22Rv1 (cell line): ENCODE data around the gene FAM163B.
"Not testable (repeated sequence)": the region's sequence is repeated elsewhere in the genome, so short reads cannot be mapped to it uniquely, and the experiment has no call there.

ENCODE experiments used
- H3K27ac ChIP-seq: fragments of 450-650 bp; 2 replicates; pipeline ENCODE4 v1.5.1; 2017
- ZFX ChIP-seq: fragments of 450-650 bp; IDR thresholded peaks from 2 replicates; pipeline ENCODE4 v1.6.1; 2017; ENCODE audit warnings: antibody characterized with exemption, borderline replicate concordance
- TF ChIP-seq, protein P1 (sequence below): fragments of 450-650 bp; IDR thresholded peaks from 2 replicates; pipeline ENCODE4 v1.5.1; 2017; ENCODE audit warnings: mild to moderate bottlenecking

The FAM163B gene

GRCh38 chr9:133564451-133565116 lies 44.6 kb downstream of the FAM163B start:
- H3K27ac ChIP-seq, result no peak overlapping the region
- TF ChIP-seq ZFX, result no peak
- TF ChIP-seq, protein P1, sequence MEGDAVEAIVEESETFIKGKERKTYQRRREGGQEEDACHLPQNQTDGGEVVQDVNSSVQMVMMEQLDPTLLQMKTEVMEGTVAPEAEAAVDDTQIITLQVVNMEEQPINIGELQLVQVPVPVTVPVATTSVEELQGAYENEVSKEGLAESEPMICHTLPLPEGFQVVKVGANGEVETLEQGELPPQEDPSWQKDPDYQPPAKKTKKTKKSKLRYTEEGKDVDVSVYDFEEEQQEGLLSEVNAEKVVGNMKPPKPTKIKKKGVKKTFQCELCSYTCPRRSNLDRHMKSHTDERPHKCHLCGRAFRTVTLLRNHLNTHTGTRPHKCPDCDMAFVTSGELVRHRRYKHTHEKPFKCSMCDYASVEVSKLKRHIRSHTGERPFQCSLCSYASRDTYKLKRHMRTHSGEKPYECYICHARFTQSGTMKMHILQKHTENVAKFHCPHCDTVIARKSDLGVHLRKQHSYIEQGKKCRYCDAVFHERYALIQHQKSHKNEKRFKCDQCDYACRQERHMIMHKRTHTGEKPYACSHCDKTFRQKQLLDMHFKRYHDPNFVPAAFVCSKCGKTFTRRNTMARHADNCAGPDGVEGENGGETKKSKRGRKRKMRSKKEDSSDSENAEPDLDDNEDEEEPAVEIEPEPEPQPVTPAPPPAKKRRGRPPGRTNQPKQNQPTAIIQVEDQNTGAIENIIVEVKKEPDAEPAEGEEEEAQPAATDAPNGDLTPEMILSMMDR, result no peak

DNA sequence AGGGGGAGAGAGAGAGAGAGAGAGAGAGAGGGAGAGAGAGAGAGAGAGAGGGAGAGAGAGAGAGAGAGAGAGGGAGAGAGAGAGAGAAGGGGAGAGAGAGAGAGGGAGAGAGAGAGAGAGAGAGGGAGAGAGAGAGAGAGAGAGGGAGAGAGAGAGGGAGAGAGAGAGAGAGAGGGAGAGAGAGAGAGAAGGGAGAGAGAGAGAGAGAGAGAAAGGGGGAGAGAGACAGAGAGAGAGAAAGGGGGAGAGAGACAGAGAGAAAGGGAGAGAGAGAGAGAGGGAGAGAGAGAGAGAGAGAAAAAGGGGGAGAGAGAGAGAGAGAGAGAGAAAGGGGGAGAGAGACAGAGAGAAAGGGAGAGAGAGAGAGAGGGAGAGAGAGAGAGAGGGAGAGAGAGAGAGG lies 45.4 kb downstream of the FAM163B start:
- not testable (repeated sequence) for H3K27ac ChIP-seq

- TF ChIP-seq, protein P1, result no peak
- no peak for TF ChIP-seq ZFX
- no peak overlapping the region for H3K27ac ChIP-seq
Observed at GRCh38 chr9:133563291-133563796, 45.8 kb downstream of the FAM163B start.

DNA sequence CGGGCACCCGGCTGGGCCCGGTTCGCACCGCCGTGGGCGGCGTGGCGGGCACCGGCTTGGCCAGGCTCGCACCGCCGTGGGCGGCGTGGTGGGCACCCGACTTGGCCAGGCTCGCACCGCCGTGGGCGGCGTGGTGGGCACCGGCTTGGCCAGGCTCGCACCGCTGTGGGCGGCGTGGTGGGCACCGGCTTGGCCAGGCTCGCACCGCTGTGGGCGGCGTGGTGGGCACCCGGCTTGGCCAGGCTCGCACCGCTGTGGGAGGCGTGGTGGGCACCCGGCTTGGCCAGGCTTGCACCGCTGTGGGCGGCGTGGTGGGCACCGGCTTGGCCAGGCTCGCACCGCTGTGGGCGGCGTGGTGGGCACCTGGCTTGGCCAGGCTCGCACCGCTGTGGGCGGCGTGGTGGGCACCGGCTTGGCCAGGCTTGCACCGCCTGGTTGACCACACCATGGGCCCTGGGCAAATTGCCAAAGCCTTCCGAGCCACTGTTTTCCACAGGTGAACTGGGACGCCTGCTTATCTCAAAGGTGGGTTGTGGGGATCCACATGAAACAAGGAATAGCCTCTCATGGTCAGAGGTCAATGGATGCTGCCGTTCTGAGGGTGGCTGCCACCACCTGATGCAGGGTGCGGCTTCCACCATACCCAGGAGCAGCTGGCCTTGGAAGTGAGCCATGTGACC lies 46.4 kb downstream of the FAM163B start:
- TF ChIP-seq ZFX, result no peak
- TF ChIP-seq, protein P1, result no peak
- H3K27ac ChIP-seq, result no peak overlapping the region

GRCh38 chr9:133561976-133562554 lies 47.1 kb downstream of the FAM163B start:
- TF ChIP-seq, protein P1, result no peak
- no peak for TF ChIP-seq ZFX

GRCh38 chr9:133560944-133561343 lies 48.2 kb downstream of the FAM163B start:
- TF ChIP-seq ZFX, result no peak
- TF ChIP-seq, protein P1, result no peak
- no peak overlapping the region for H3K27ac ChIP-seq

More at GRCh38 chr9:133561976-133562554, 47.1 kb downstream of the FAM163B start:
- no peak overlapping the region for H3K27ac ChIP-seq

- no peak for TF ChIP-seq ZFX
- TF ChIP-seq, protein P1, result no peak
- no peak overlapping the region for H3K27ac ChIP-seq
Observed at GRCh38 chr9:133560311-133560710, 48.9 kb downstream of the FAM163B start.
